GM19023 (cell line): ENCODE measurements around the gene DIPK1B.

Experiments used
- ATAC-seq: cut with Tn5 transposase; IDR thresholded peaks from one replicate; pipeline ENCODE4 v1.9.1; 2021; ENCODE audit warnings: mild to moderate bottlenecking, moderate library complexity; ENCODE audit not compliant: unreplicated experiment

Gene DIPK1B

GRCh38 chr9:136673088-136673974 lies 39.0 kb upstream of the DIPK1B start:
- no peak for ATAC-seq

GRCh38 chr9:136673975-136674785 lies 38.2 kb upstream of the DIPK1B start:
- ATAC-seq = no peak

- ATAC-seq = no peak
Observed at GRCh38 chr9:136674786-136675349, 37.5 kb upstream of the DIPK1B start.

GRCh38 chr9:136675477-136676296 lies 36.7 kb upstream of the DIPK1B start:
- ATAC-seq = no peak

- no peak for ATAC-seq
Observed at GRCh38 chr9:136676297-136676794, 36.0 kb upstream of the DIPK1B start.

- ATAC-seq = no peak
Observed at GRCh38 chr9:136676920-136677686, 35.3 kb upstream of the DIPK1B start.

- ATAC-seq = no peak
Observed at GRCh38 chr9:136678034-136678433, 34.3 kb upstream of the DIPK1B start.

- ATAC-seq = no peak
Observed at GRCh38 chr9:136678624-136679023, 33.7 kb upstream of the DIPK1B start.

GRCh38 chr9:136679431-136679941 lies 32.9 kb upstream of the DIPK1B start:
- no peak for ATAC-seq

- ATAC-seq = no peak
Observed at GRCh38 chr9:136681029-136681428, 31.3 kb upstream of the DIPK1B start.

GRCh38 chr9:136681945-136682699 lies 30.2 kb upstream of the DIPK1B start:
- ATAC-seq = no peak

- no peak for ATAC-seq
Observed at GRCh38 chr9:136682710-136683109, 29.7 kb upstream of the DIPK1B start.

- no peak for ATAC-seq
Observed at GRCh38 chr9:136683173-136683745, 29.1 kb upstream of the DIPK1B start.

- ATAC-seq = no peak
Observed at GRCh38 chr9:136683755-136684154, 28.6 kb upstream of the DIPK1B start.

GRCh38 chr9:136684339-136684738 lies 28.0 kb upstream of the DIPK1B start:
- ATAC-seq = no peak

GRCh38 chr9:136684799-136685198 lies 27.6 kb upstream of the DIPK1B start:
- ATAC-seq = no peak

GRCh38 chr9:136685216-136685615 lies 27.2 kb upstream of the DIPK1B start:
- no peak for ATAC-seq

- no peak for ATAC-seq
Observed at GRCh38 chr9:136685790-136686533, 26.4 kb upstream of the DIPK1B start.
